Hepatocyte (in vitro differentiated cells): ENCODE results near the gene KDM4F. TPM values are rescaled to one million over a fixed set of nuclear protein-coding genes. Genes with fewer than 3 reads are reported as not detected.
"Not testable (repeated sequence)": the region's sequence is repeated elsewhere in the genome, so short reads cannot be mapped to it uniquely, and the experiment has no call there.

Experiments used
- DNase-seq: peaks from one replicate; pipeline ENCODE4 v3.0.0-alpha.2; 2016; ENCODE audit warnings: low spot score
- H2AFZ ChIP-seq: fragments of 200-600 bp; sonication (generic); 2 replicates; pipeline ENCODE4 v1.6.0; 2016; ENCODE audit warnings: antibody characterized with exemption, mild to moderate bottlenecking
- H3K27ac ChIP-seq: fragments of 200-600 bp; sonication (generic); 2 replicates; pipeline ENCODE4 v1.5.1; 2016; ENCODE audit warnings: mild to moderate bottlenecking
- H3K27me3 ChIP-seq: fragments of 200-600 bp; sonication (generic); 2 replicates; pipeline ENCODE4 v1.6.1; 2016
- H3K36me3 ChIP-seq: fragments of 200-600 bp; sonication (generic); replicated peaks from 2 replicates; pipeline ENCODE4 v1.5.1; 2016; ENCODE audit warnings: low read depth; ENCODE audit not compliant: insufficient read depth
- H3K4me1 ChIP-seq: fragments of 200-600 bp; sonication (generic); 2 replicates; pipeline ENCODE4 v1.5.1; 2016; ENCODE audit warnings: mild to moderate bottlenecking, moderate library complexity; ENCODE audit not compliant: insufficient read depth
- H3K4me2 ChIP-seq: fragments of 200-600 bp; sonication (generic); 2 replicates; pipeline ENCODE4 v1.6.0; 2016
- H3K4me3 ChIP-seq: fragments of 200-600 bp; sonication (generic); 2 replicates; pipeline ENCODE4 v1.5.1; 2016; ENCODE audit warnings: mild to moderate bottlenecking
- H3K79me2 ChIP-seq: fragments of 200-600 bp; sonication (generic); 2 replicates; pipeline ENCODE4 v1.6.0; 2017; ENCODE audit warnings: mild to moderate bottlenecking
- H3K9me2 ChIP-seq: fragments of 200-600 bp; sonication (generic); replicated peaks from 2 replicates; pipeline ENCODE4 v1.6.0; 2017; ENCODE audit warnings: mild to moderate bottlenecking; ENCODE audit not compliant: insufficient read depth
- H3K9me3 ChIP-seq: fragments of 200-600 bp; sonication (generic); 2 replicates; pipeline ENCODE4 v1.5.1; 2016; ENCODE audit warnings: low read depth, mild to moderate bottlenecking
- H4K20me1 ChIP-seq: fragments of 200-600 bp; sonication (generic); 2 replicates; pipeline ENCODE4 v1.6.0; 2016; ENCODE audit warnings: mild to moderate bottlenecking; ENCODE audit not compliant: insufficient read depth, poor library complexity, severe bottlenecking
- CTCF ChIP-seq: fragments of 200-600 bp; sonication (generic); IDR thresholded peaks from 2 replicates; pipeline ENCODE4 v1.5.1; 2016; ENCODE audit warnings: antibody characterized with exemption, mild to moderate bottlenecking; ENCODE audit not compliant: poor library complexity
- EZH2 ChIP-seq: fragments of 200-600 bp; sonication (generic); IDR thresholded peaks from 2 replicates; pipeline ENCODE4 v1.6.1; 2016; ENCODE audit warnings: antibody characterized with exemption, mild to moderate bottlenecking, borderline replicate concordance
- EZH2phosphoT487 ChIP-seq: fragments of 200-600 bp; sonication (generic); IDR thresholded peaks from one replicate; pipeline ENCODE4 v1.6.1; 2018; ENCODE audit warnings: antibody characterized with exemption, mild to moderate bottlenecking, low read depth, moderate library complexity; ENCODE audit not compliant: unreplicated experiment, severe bottlenecking
- WGBS: methylation state at CpG from one replicate; pipeline ENCODE4 v1.1.6; 2016; ENCODE audit warnings: low lambda C conversion rate; ENCODE audit errors: missing lambda C conversion rate; 5-methylcytosine and 5-hydroxymethylcytosine counted together
- polyA plus RNA-seq: library from polyadenylated mRNA; unstranded; fragments of >200 nt; fragmentation: Nextera tagmentation; extraction: Ambion mirVana; gene quantifications from 2 replicates; pipeline ENCODE4 v1.2.1, GENCODE V29; 2016
- total RNA-seq: library from RNA; depleted of rRNA; stranded (reverse); fragments of >200 nt; gene quantifications from 2 replicates; pipeline ENCODE4 v1.2.3, GENCODE V29; 2014

Gene KDM4F
- total and polyA plus RNA-seq, 2 experiments from 2014 or later: not detected

- 89% methylated on average over 12 of the region's 12 CpGs for WGBS
- Histone ChIP-seq H3K4me2 (no peak overlapping the region), H4K20me1 (no peaks in the 10 kb centered on the region), H3K36me3 (no peaks in the 10 kb centered on the region), H3K27me3 (peaks cover 1% of the 10 kb centered on the region), H3K9me3 (no peaks in the 10 kb centered on the region), H3K79me2 (no peaks in the 10 kb centered on the region), H3K9me2 (no peaks in the 10 kb centered on the region), H3K4me3 (no peak overlapping the region), H2AFZ (no peak overlapping the region), H3K4me1 (no peaks in the 10 kb centered on the region), H3K27ac (no peak overlapping the region)
- DNase-seq: no peak
- TF ChIP-seq CTCF (no peak), EZH2phosphoT487 (no peak), EZH2 (no peak)
These were observed 34.9 kb upstream of the KDM4F start for GRCh38 chr11:95014184-95014821.

- 29% methylated on average over 2 of the region's 2 CpGs for WGBS
- Histone ChIP-seq H3K27me3 (no peaks in the 10 kb centered on the region), H3K4me3 (no peak overlapping the region), H3K9me2 (no peaks in the 10 kb centered on the region), H3K9me3 (no peaks in the 10 kb centered on the region), H2AFZ (no peak overlapping the region), H3K27ac (no peak overlapping the region), H3K4me1 (no peaks in the 10 kb centered on the region), H3K4me2 (peak overlapping the region; percentile 18), H4K20me1 (no peaks in the 10 kb centered on the region), H3K36me3 (no peaks in the 10 kb centered on the region), H3K79me2 (no peaks in the 10 kb centered on the region)
- no peak for DNase-seq
- no peak for TF ChIP-seq EZH2
- TF ChIP-seq CTCF: no peak
- no peak for TF ChIP-seq EZH2phosphoT487
These were observed 33.1 kb upstream of the KDM4F start for GRCh38 chr11:95016139-95016538.

- H3K4me3 ChIP-seq, DNase-seq, H3K9me3 ChIP-seq, H3K4me2 ChIP-seq, H2AFZ ChIP-seq, H3K27me3 ChIP-seq, H3K27ac ChIP-seq, H4K20me1 ChIP-seq, H3K9me2 ChIP-seq, H3K36me3 ChIP-seq, H3K4me1 ChIP-seq, H3K79me2 ChIP-seq: not testable (repeated sequence)
- 89% methylated on average over 5 of the region's 5 CpGs for WGBS
These were observed 27.8 kb upstream of the KDM4F start for GRCh38 chr11:95021468-95021867.

- no peaks in the 10 kb centered on the region for H3K79me2 ChIP-seq
- DNase-seq: no peak
- H3K9me3 ChIP-seq: no peaks in the 10 kb centered on the region
- H3K9me2 ChIP-seq: no peaks in the 10 kb centered on the region
- 100% methylated on average over 1 of the region's 1 CpG for WGBS
- no peak within 1 kb of the TSS for H3K27ac ChIP-seq
- no peaks in the 10 kb centered on the region for H3K36me3 ChIP-seq
- no peaks in the 10 kb centered on the region for H3K27me3 ChIP-seq
- H2AFZ ChIP-seq: no peak within 1 kb of the TSS
- no peak within 1 kb of the TSS for H3K4me2 ChIP-seq
- TF ChIP-seq EZH2 (no peak), CTCF (no peak), EZH2phosphoT487 (no peak)
- H3K4me1 ChIP-seq: no peaks in the 10 kb centered on the region
- H3K4me3 ChIP-seq: no peak within 1 kb of the TSS
- no peaks in the 10 kb centered on the region for H4K20me1 ChIP-seq
These were observed 24.3 kb upstream of the KDM4F start, which contains the start of gene KDM4E for GRCh38 chr11:95024958-95025357. Gene KDM4E (plus strand): TSS chr11:95025258. CDS start chr11:95025558, 300 bp downstream.

- H2AFZ ChIP-seq, H3K4me1 ChIP-seq, H4K20me1 ChIP-seq, H3K4me2 ChIP-seq, DNase-seq, H3K79me2 ChIP-seq, H3K9me2 ChIP-seq, H3K27me3 ChIP-seq, H3K36me3 ChIP-seq, H3K27ac ChIP-seq, H3K9me3 ChIP-seq, H3K4me3 ChIP-seq: not testable (repeated sequence)
- WGBS: 91% methylated on average over 9 of the region's 9 CpGs
These were observed 23.6 kb upstream of the KDM4F start for GRCh38 chr11:95025594-95025993.
